NCI-H2171 (cell line): ENCODE measurements around the gene RELN.
A peak's percentile ranks its signal among the peaks of the same experiment; 100 is the strongest.

Experiments used
- DNase-seq: peaks from one replicate; lab custom pipeline; 2025; lab: John Stamatoyannopoulos, UW

The RELN gene

GRCh38 chr7:103632005-103632639 is 357.3 kb downstream of the RELN start:
- no peak for DNase-seq

- no peak for DNase-seq
Observed at GRCh38 chr7:103630318-103630717, 359.1 kb downstream of the RELN start.

- DNase-seq: no peak
Observed at GRCh38 chr7:103628742-103629141, 360.7 kb downstream of the RELN start.

- DNase-seq: no peak
Observed at GRCh38 chr7:103626776-103627175, 362.7 kb downstream of the RELN start.

GRCh38 chr7:103622274-103622673 is 367.2 kb downstream of the RELN start:
- DNase-seq: no peak

GRCh38 chr7:103613655-103614642 is 375.5 kb downstream of the RELN start:
- no peak for DNase-seq

- DNase-seq: no peak
Observed at GRCh38 chr7:103609778-103610177, 379.7 kb downstream of the RELN start.

- DNase-seq: no peak
Observed at GRCh38 chr7:103605640-103606039, 383.8 kb downstream of the RELN start.

GRCh38 chr7:103598326-103598905 is 391.0 kb downstream of the RELN start:
- no peak for DNase-seq

GRCh38 chr7:103597606-103598005 is 391.9 kb downstream of the RELN start:
- DNase-seq: no peak

GRCh38 chr7:103594186-103594585 is 395.3 kb downstream of the RELN start:
- DNase-seq: no peak

GRCh38 chr7:103593691-103594090 is 395.8 kb downstream of the RELN start:
- DNase-seq: no peak

GRCh38 chr7:103592844-103593243 is 396.6 kb downstream of the RELN start:
- DNase-seq: no peak

- no peak for DNase-seq
Observed at GRCh38 chr7:103592187-103592586, 397.3 kb downstream of the RELN start.

- no peak for DNase-seq
Observed at GRCh38 chr7:103580031-103580430, 409.4 kb downstream of the RELN start.

GRCh38 chr7:103577059-103577458 is 412.4 kb downstream of the RELN start:
- DNase-seq: no peak

GRCh38 chr7:103576641-103577040 is 412.8 kb downstream of the RELN start:
- no peak for DNase-seq

GRCh38 chr7:103574576-103574975 is 414.9 kb downstream of the RELN start:
- DNase-seq: peak; percentile 68

- DNase-seq: peak; percentile 21
Observed at GRCh38 chr7:103573479-103574058, 415.9 kb downstream of the RELN start.

- DNase-seq: no peak
Observed at GRCh38 chr7:103571586-103571985, 417.9 kb downstream of the RELN start.

- DNase-seq: no peak
Observed at GRCh38 chr7:103569621-103570305, 419.7 kb downstream of the RELN start.

- no peak for DNase-seq
Observed at GRCh38 chr7:103564416-103564815, 425.0 kb downstream of the RELN start.
